Measurements from ENCODE around the gene COPS7A. TPM values are rescaled to one million over a fixed set of nuclear protein-coding genes. Genes with fewer than 3 reads are reported as not detected.
A peak's percentile ranks its signal among the peaks of the same experiment; 100 is the strongest.

Gene COPS7A
- total RNA-seq, 2 donors from 2014 or later: 20.2 to 27.7 TPM

GRCh38 chr12:6778574-6779550 lies 55.0 kb downstream of the COPS7A start:
- Histone ChIP-seq H3K36me3 (replicated peaks in 1 of 2; ENCODE audit: insufficient read depth in 1 of 2, low read depth in 2 of 2) (no peaks in the 10 kb centered on the region), H3K9me3 (no peaks in the 10 kb centered on the region), H3K4me3 (no peak overlapping the region), H3K27me3 (no peaks in the 10 kb centered on the region), H3K4me1 (peaks cover 8% of the 10 kb centered on the region), H3K27ac (peak overlapping the region in 2 of 4 donors; percentile 29 to 36)
- WGBS, 2 donors: 2 to 3% methylated on average over 25 to 35 of the region's 35 CpGs
- intact Hi-C loops (cut with DNase I): no loop called here
- ATAC-seq (peak; percentile 98), DNase-seq (peak; percentile 96 to 97 (median 97))
- TF ChIP-seq POLR2A (IDR thresholded peaks at IDR 0.05): peak in 1 of 3 donors; percentile 21
- TF ChIP-seq CTCF (IDR thresholded peaks at IDR 0.05): peak; percentile 91 to 99 (median 99)

- WGBS, 2 donors: 74 to 75% methylated on average over 6 of the region's 6 CpGs
- no peak for TF ChIP-seq POLR2A (IDR thresholded peaks at IDR 0.05)
- no peaks in the 10 kb centered on the region for H3K27me3 ChIP-seq
- no peak overlapping the region for H3K27ac ChIP-seq
- ATAC-seq: no peak
- intact Hi-C loops (cut with DNase I): loop anchor here (5.0 kb wide), 1 partner anchor 43 kb away; no protein-coding TSS in a partner anchor
- no peak for DNase-seq
- H3K9me3 ChIP-seq: no peaks in the 10 kb centered on the region
- H3K36me3 ChIP-seq (replicated peaks in 1 of 2; ENCODE audit: insufficient read depth in 1 of 2, low read depth in 2 of 2): no peaks in the 10 kb centered on the region
- H3K4me3 ChIP-seq: no peak overlapping the region
- peaks cover 8% of the 10 kb centered on the region for H3K4me1 ChIP-seq
These were observed 56.0 kb downstream of the COPS7A start for GRCh38 chr12:6779708-6780432.

DNA sequence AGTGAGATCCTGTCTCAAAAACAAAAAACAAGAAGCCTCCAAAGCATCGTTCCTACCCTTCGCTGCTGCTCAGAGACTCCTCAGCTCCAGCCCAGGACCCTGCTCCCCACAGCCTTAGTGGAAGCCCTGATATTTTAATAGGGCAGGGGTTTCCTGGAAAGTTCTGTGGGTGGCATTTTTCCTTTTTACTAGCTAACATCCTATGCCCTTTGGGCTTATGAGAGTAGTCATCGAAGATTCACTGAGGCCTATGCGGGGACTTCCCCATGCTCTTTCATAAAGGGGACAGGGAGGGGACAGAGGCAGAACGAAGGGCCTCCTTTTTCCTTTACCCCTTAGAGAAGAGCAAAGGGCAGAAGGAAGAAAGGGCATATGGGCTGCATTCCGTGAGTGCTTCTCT lies 56.7 kb downstream of the COPS7A start:
- TF ChIP-seq POLR2A (IDR thresholded peaks at IDR 0.05): no peak
- TF ChIP-seq CTCF (IDR thresholded peaks at IDR 0.05): no peak
- no peaks in the 10 kb centered on the region for H3K27me3 ChIP-seq
- no peak for ATAC-seq
- no peak for DNase-seq
- peaks cover 8% of the 10 kb centered on the region for H3K4me1 ChIP-seq
- H3K36me3 ChIP-seq (replicated peaks in 1 of 2; ENCODE audit: insufficient read depth in 1 of 2, low read depth in 2 of 2): no peaks in the 10 kb centered on the region
- 75 to 82% methylated on average over 6 of the region's 6 CpGs for WGBS, 2 donors
- H3K27ac ChIP-seq: no peak overlapping the region
- intact Hi-C loops (cut with DNase I): loop anchor here (5.0 kb wide), 1 partner anchor 43 kb away; no protein-coding TSS in a partner anchor
- H3K4me3 ChIP-seq: no peak overlapping the region
- H3K9me3 ChIP-seq: no peaks in the 10 kb centered on the region

Small RNAs within 50 kb of the gene (small RNA-seq; reads per million reads assigned to genes)
- not detected for gene RNU6-781P

Other genes starting within 250 kb of the COPS7A start
- 10 to 100 TPM; 23.6 to 25.1 TPM for gene MRPL51, start 230.8 kb upstream of the COPS7A start, total RNA-seq
- 10 to 100 TPM in 1 of 2 donors, 1 to 10 TPM in 1; 9.3 to 46.1 TPM for gene NCAPD2, start 229.9 kb upstream of the COPS7A start, total RNA-seq
- 100 to 1,000 TPM; 311 to 476 TPM for gene GAPDH, start 189.5 kb upstream of the COPS7A start, total RNA-seq
- 10 to 100 TPM; 11.4 to 13.2 TPM for gene IFFO1, start 168.0 kb upstream of the COPS7A start, total RNA-seq
- gene NOP2, start 155.8 kb upstream of the COPS7A start, total RNA-seq: 10 to 100 TPM; 10.9 to 83.1 TPM
- 100 to 1,000 TPM; 114 to 122 TPM for gene CHD4, start 116.7 kb upstream of the COPS7A start, total RNA-seq
- gene LPAR5, start 88.1 kb upstream of the COPS7A start, total RNA-seq: 1 to 10 TPM in 1 of 2 donors, under 1 TPM in 1; 0.66 to 3.6 TPM
- gene ACRBP, start 76.6 kb upstream of the COPS7A start, total RNA-seq: 1 to 10 TPM in 1 of 2 donors, under 1 TPM in 1; 0.78 to 5.9 TPM
- 10 to 100 TPM; 23.3 to 39.9 TPM for gene ING4, start 60.9 kb upstream of the COPS7A start, total RNA-seq
- 10 to 100 TPM; 20.0 to 25.4 TPM for gene ZNF384, start 34.7 kb upstream of the COPS7A start, total RNA-seq
- gene PIANP, start 23.2 kb upstream of the COPS7A start, total RNA-seq: not detected
- gene MLF2, start 29.1 kb downstream of the COPS7A start, total RNA-seq: 10 to 100 TPM; 59.4 to 76.5 TPM
- gene PTMS, start 42.3 kb downstream of the COPS7A start, total RNA-seq: 100 to 1,000 TPM in 1 of 2 donors, 10 to 100 TPM in 1; 69.5 to 109 TPM
- not detected for gene LAG3, start 48.5 kb downstream of the COPS7A start, total RNA-seq
- 1 to 10 TPM; 3.0 to 5.2 TPM for gene CD4, start 65.5 kb downstream of the COPS7A start, total RNA-seq
- gene GPR162, start 97.8 kb downstream of the COPS7A start, total RNA-seq: under 1 TPM in 1 of 2 donors, not detected in 1; 0.78 TPM
- 10 to 100 TPM; 17.6 to 43.2 TPM for gene P3H3, start 104.4 kb downstream of the COPS7A start, total RNA-seq
- gene GNB3, start 116.9 kb downstream of the COPS7A start, total RNA-seq: under 1 TPM; 0.33 to 0.52 TPM
- gene CDCA3, start 127.2 kb downstream of the COPS7A start, total RNA-seq: 1 to 10 TPM in 1 of 2 donors, under 1 TPM in 1; 0.52 to 2.3 TPM
- 10 to 100 TPM; 18.2 to 60.6 TPM for gene USP5, start 128.1 kb downstream of the COPS7A start, total RNA-seq
- gene TPI1, start 143.5 kb downstream of the COPS7A start, total RNA-seq: 100 to 1,000 TPM; 134 to 152 TPM
- gene SPSB2, start 149.3 kb downstream of the COPS7A start, total RNA-seq: 10 to 100 TPM in 1 of 2 donors, 1 to 10 TPM in 1; 2.6 to 11.9 TPM
- gene LRRC23, start 180.8 kb downstream of the COPS7A start, total RNA-seq: 10 to 100 TPM in 1 of 2 donors, 1 to 10 TPM in 1; 7.0 to 21.1 TPM
- 10 to 100 TPM in 1 of 2 donors, 1 to 10 TPM in 1; 4.4 to 11.9 TPM for gene ENO2, start 190.5 kb downstream of the COPS7A start, total RNA-seq
- gene ATN1, start 203.9 kb downstream of the COPS7A start, total RNA-seq: 10 to 100 TPM; 36.1 to 86.7 TPM
- gene RNU7-1, start 219.8 kb downstream of the COPS7A start, total RNA-seq: not detected
- gene C12orf57, start 220.0 kb downstream of the COPS7A start, total RNA-seq: 100 to 1,000 TPM; 219 to 302 TPM
- gene PTPN6, start 227.3 kb downstream of the COPS7A start, total RNA-seq: 10 to 100 TPM; 18.4 to 19.4 TPM
- gene PHB2, start 246.6 kb downstream of the COPS7A start, total RNA-seq: 100 to 1,000 TPM in 1 of 2 donors, 10 to 100 TPM in 1; 83.4 to 125 TPM
- gene EMG1, start 246.9 kb downstream of the COPS7A start, total RNA-seq: 10 to 100 TPM in 1 of 2 donors, 1 to 10 TPM in 1; 8.3 to 15.5 TPM

Data from body of pancreas (tissue), 4 donors.